Right forelimb (tissue), 1 donor: ENCODE measurements around the gene IFRD1.

ENCODE experiments used
- DNase-seq: peaks from one replicate; pipeline ENCODE4 v3.0.0-alpha.2; 2018

Gene IFRD1

GRCh38 chr7:112521942-112522341 is 71.7 kb downstream of the IFRD1 start:
- no peak for DNase-seq

- no peak for DNase-seq
Observed at GRCh38 chr7:112523871-112524270, 73.6 kb downstream of the IFRD1 start.
